HG03064 (cell line): ENCODE results near the gene HSPA12B.
A peak's percentile ranks its signal among the peaks of the same experiment; 100 is the strongest.
"Not testable (repeated sequence)": the region's sequence is repeated elsewhere in the genome, so short reads cannot be mapped to it uniquely, and the experiment has no call there.

ENCODE experiments used
- ATAC-seq: cut with Tn5 transposase; IDR thresholded peaks from one replicate; pipeline ENCODE4 v1.9.1; 2021; ENCODE audit warnings: low read depth; ENCODE audit not compliant: unreplicated experiment

HSPA12B gene

GRCh38 chr20:3785240-3786125, 53.0 kb downstream of the HSPA12B start:
- ATAC-seq = no peak

GRCh38 chr20:3786126-3786484, 53.6 kb downstream of the HSPA12B start:
- ATAC-seq = peak; percentile 18

- ATAC-seq = peak; percentile 64
Measured at GRCh38 chr20:3786665-3787323, 54.3 kb downstream of the HSPA12B start, which contains the start of gene CENPB. Gene CENPB (minus strand): TSS chr20:3786740. CDS start chr20:3786483, 257 bp downstream.

- ATAC-seq = no peak
Measured at GRCh38 chr20:3787324-3788014, 55.0 kb downstream of the HSPA12B start.

- no peak for ATAC-seq
Measured at GRCh38 chr20:3788685-3789155, 56.2 kb downstream of the HSPA12B start.

- not testable (repeated sequence) for ATAC-seq
Measured at GRCh38 chr20:3789201-3789600, 56.7 kb downstream of the HSPA12B start.

GRCh38 chr20:3794168-3794567, 61.7 kb downstream of the HSPA12B start:
- ATAC-seq = not testable (repeated sequence)

- no peak for ATAC-seq
Measured at GRCh38 chr20:3794701-3795420, 62.4 kb downstream of the HSPA12B start.

- ATAC-seq = peak; percentile 66
Measured at GRCh38 chr20:3795511-3796468, 63.3 kb downstream of the HSPA12B start, which contains the start of gene CDC25B. Gene CDC25B (plus strand): TSS chr20:3796310. CDS start chr20:3796532, 222 bp downstream.

GRCh38 chr20:3796477-3797225, 64.2 kb downstream of the HSPA12B start:
- no peak for ATAC-seq

- no peak for ATAC-seq
Measured at GRCh38 chr20:3797226-3797545, 64.7 kb downstream of the HSPA12B start.

GRCh38 chr20:3797592-3798372, 65.3 kb downstream of the HSPA12B start:
- no peak for ATAC-seq

GRCh38 chr20:3798373-3798768, 65.9 kb downstream of the HSPA12B start:
- no peak for ATAC-seq

- ATAC-seq = no peak
Measured at GRCh38 chr20:3798908-3799248, 66.4 kb downstream of the HSPA12B start.

- no peak for ATAC-seq
Measured at GRCh38 chr20:3800256-3800877, 67.9 kb downstream of the HSPA12B start.

GRCh38 chr20:3800878-3801260, 68.4 kb downstream of the HSPA12B start:
- no peak for ATAC-seq

GRCh38 chr20:3801299-3801698, 68.8 kb downstream of the HSPA12B start:
- ATAC-seq = no peak

- ATAC-seq = no peak
Measured at GRCh38 chr20:3801846-3802245, 69.4 kb downstream of the HSPA12B start.
